GM23338 (cell line): ENCODE data around the gene DCLK1. TPM values are rescaled to one million over a fixed set of nuclear protein-coding genes. Genes with fewer than 3 reads are reported as not detected.

Experiments used
- ATAC-seq: fragments of 200-7000 bp; cut with Tn5 transposase; 3 replicates; pipeline ENCODE4 v1.9.1; 2020
- DNase-seq: peaks from one replicate; pipeline ENCODE4 v3.0.0-alpha.2; 2015; ENCODE audit warnings: low spot score
- H2AFZ ChIP-seq: fragments of 200-600 bp; sonication (generic); 2 replicates; pipeline ENCODE4 v1.8.0; 2016; ENCODE audit warnings: antibody characterized with exemption, mild to moderate bottlenecking, moderate library complexity
- H3F3A ChIP-seq: fragments of 200-600 bp; sonication (generic); replicated peaks from 2 replicates; pipeline ENCODE4 v1.8.0; 2017; ENCODE audit warnings: antibody characterized with exemption, mixed run types, low read depth
- H3K27ac ChIP-seq: fragments of 200-600 bp; sonication (generic); 2 replicates; pipeline ENCODE4 v1.6.1; 2016; ENCODE audit warnings: low read depth
- H3K27me3 ChIP-seq: fragments of 200-600 bp; sonication (generic); 2 replicates; pipeline ENCODE4 v1.8.0; 2016; ENCODE audit warnings: mild to moderate bottlenecking, mixed run types, moderate library complexity; ENCODE audit not compliant: insufficient read depth
- H3K36me3 ChIP-seq: fragments of 200-600 bp; sonication (generic); 2 replicates; pipeline ENCODE4 v1.8.0; 2016; ENCODE audit warnings: mild to moderate bottlenecking; ENCODE audit not compliant: insufficient read depth
- H3K4me1 ChIP-seq: fragments of 200-600 bp; sonication (generic); 2 replicates; pipeline ENCODE4 v1.8.0; 2016; ENCODE audit warnings: mild to moderate bottlenecking, moderate library complexity; ENCODE audit not compliant: insufficient read depth
- H3K4me2 ChIP-seq: fragments of 200-600 bp; sonication (generic); 2 replicates; pipeline ENCODE4 v1.7.1; 2017; ENCODE audit warnings: mixed run types
- H3K4me3 ChIP-seq: fragments of 200-600 bp; sonication (generic); 2 replicates; pipeline ENCODE4 v1.6.1; 2016; ENCODE audit warnings: mixed run types
- H3K79me2 ChIP-seq: fragments of 200-600 bp; sonication (generic); replicated peaks from 2 replicates; pipeline ENCODE4 v1.8.0; 2017; ENCODE audit warnings: mild to moderate bottlenecking; ENCODE audit not compliant: insufficient read depth
- H3K9me2 ChIP-seq: fragments of 200-600 bp; sonication (generic); 2 replicates; pipeline ENCODE4 v1.8.0; 2017; ENCODE audit not compliant: insufficient read depth
- H4K20me1 ChIP-seq: fragments of 200-600 bp; sonication (generic); replicated peaks from 2 replicates; pipeline ENCODE4 v1.8.0; 2017; ENCODE audit warnings: mild to moderate bottlenecking; ENCODE audit not compliant: insufficient read depth
- H3K27ac Mint-ChIP-seq: 2 replicates; pipeline ENCODE4 v1.8.0; 2020; ENCODE audit warnings: inconsistent platforms, mild to moderate bottlenecking, moderate library complexity, mixed read lengths
- H3K27me3 Mint-ChIP-seq: 3 replicates; pipeline ENCODE4 v1.8.0; 2022; ENCODE audit warnings: low read depth, mild to moderate bottlenecking, moderate library complexity, mixed read lengths, inconsistent platforms; ENCODE audit not compliant: insufficient read depth, poor library complexity
- H3K36me3 Mint-ChIP-seq: 3 replicates; pipeline ENCODE4 v1.8.0; 2021; ENCODE audit warnings: low read depth, mild to moderate bottlenecking, inconsistent platforms, moderate library complexity, mixed read lengths
- H3K4me1 Mint-ChIP-seq: 3 replicates; pipeline ENCODE4 v1.8.0; 2020; ENCODE audit warnings: mild to moderate bottlenecking, inconsistent platforms, mixed read lengths
- H3K4me3 Mint-ChIP-seq: 3 replicates; pipeline ENCODE4 v1.8.0; 2021; ENCODE audit warnings: moderate library complexity, mild to moderate bottlenecking, inconsistent platforms, mixed read lengths
- H3K9me3 Mint-ChIP-seq: 3 replicates; pipeline ENCODE4 v1.8.0; 2020; ENCODE audit warnings: moderate library complexity, mild to moderate bottlenecking, inconsistent platforms, mixed read lengths
- CREB1 ChIP-seq: fragments of 250-450 bp; sonication (Bioruptor Pico); IDR thresholded peaks from 2 replicates; pipeline ENCODE4 v1.5.0; 2020; ENCODE audit warnings: low read depth, mild to moderate bottlenecking, moderate library complexity
- EZH2 ChIP-seq: fragments of 200-600 bp; sonication (generic); IDR thresholded peaks from one replicate; pipeline ENCODE4 v1.8.0; 2017; ENCODE audit warnings: antibody characterized with exemption, mild to moderate bottlenecking, low read depth; ENCODE audit not compliant: unreplicated experiment
- EZH2phosphoT487 ChIP-seq: fragments of 200-600 bp; sonication (generic); IDR thresholded peaks from one replicate; pipeline ENCODE4 v1.8.1; 2018; ENCODE audit warnings: antibody characterized with exemption; ENCODE audit not compliant: unreplicated experiment
- JUNB ChIP-seq: IDR thresholded peaks from one replicate; pipeline ENCODE4 v1.6.1; 2016; ENCODE audit warnings: antibody characterized with exemption; ENCODE audit not compliant: unreplicated experiment
- NANOG ChIP-seq: IDR thresholded peaks from 2 replicates; pipeline ENCODE4 v1.6.1; 2016; ENCODE audit warnings: antibody characterized with exemption, borderline replicate concordance
- POLR2AphosphoS5 ChIP-seq: IDR thresholded peaks from 2 replicates; pipeline ENCODE4 v1.6.1; 2016; ENCODE audit warnings: antibody characterized with exemption, low read depth
- STAT1 ChIP-seq: IDR thresholded peaks from one replicate; pipeline ENCODE4 v1.6.1; 2016; ENCODE audit warnings: antibody characterized with exemption; ENCODE audit not compliant: unreplicated experiment
- ZNF114 ChIP-seq: fragments of 250-450 bp; sonication (Bioruptor Pico); IDR thresholded peaks from 2 replicates; pipeline ENCODE4 v1.5.0; 2020; ENCODE audit warnings: mild to moderate bottlenecking, moderate library complexity
- ZNF331 ChIP-seq: fragments of 250-450 bp; sonication (Bioruptor Pico); IDR thresholded peaks from 2 replicates; pipeline ENCODE4 v1.5.0; 2020; ENCODE audit warnings: low read depth, mild to moderate bottlenecking, moderate library complexity
- polyA plus RNA-seq: library from polyadenylated mRNA; unstranded; fragments of >200 nt; fragmentation: Nextera tagmentation; extraction: Ambion mirVana; gene quantifications from 2 replicates; pipeline ENCODE4 v1.2.1, GENCODE V29; 2016
- total RNA-seq: library from RNA; depleted of rRNA; stranded (reverse); fragments of >200 nt; shearing (Covaris generic); gene quantifications from 2 replicates; pipeline ENCODE4 v1.2.3, GENCODE V29; 2014
- TF ChIP-seq, protein P1 (sequence below), 2 experiments: fragments of 200-600 bp in 1 of 2; sonication (generic) in 1 of 2; conservative IDR thresholded peaks; 2 replicates each; pipeline versions ENCODE4 v1.5.1 to v1.6.1; 2016 to 2017; ENCODE audit warnings: antibody characterized with exemption in 2 of 2, low read depth in 2 of 2, mild to moderate bottlenecking in 2 of 2, moderate library complexity in 1 of 2
- TF ChIP-seq, protein P2 (sequence below): IDR thresholded peaks from one replicate; pipeline ENCODE4 v1.6.1; 2018; ENCODE audit warnings: antibody characterized with exemption; ENCODE audit not compliant: unreplicated experiment
- TF ChIP-seq, protein P3 (sequence below): IDR thresholded peaks from 2 replicates; pipeline ENCODE4 v1.6.1; 2016; ENCODE audit warnings: antibody characterized with exemption
- TF ChIP-seq, protein P4 (sequence below): fragments of 250-450 bp; sonication (Bioruptor Pico); IDR thresholded peaks from 2 replicates; pipeline ENCODE4 v1.5.0; 2020; ENCODE audit warnings: mild to moderate bottlenecking, moderate library complexity

Gene DCLK1
- total and polyA plus RNA-seq, 2 experiments from 2014 or later = 13.1 to 57.7 TPM

DNA sequence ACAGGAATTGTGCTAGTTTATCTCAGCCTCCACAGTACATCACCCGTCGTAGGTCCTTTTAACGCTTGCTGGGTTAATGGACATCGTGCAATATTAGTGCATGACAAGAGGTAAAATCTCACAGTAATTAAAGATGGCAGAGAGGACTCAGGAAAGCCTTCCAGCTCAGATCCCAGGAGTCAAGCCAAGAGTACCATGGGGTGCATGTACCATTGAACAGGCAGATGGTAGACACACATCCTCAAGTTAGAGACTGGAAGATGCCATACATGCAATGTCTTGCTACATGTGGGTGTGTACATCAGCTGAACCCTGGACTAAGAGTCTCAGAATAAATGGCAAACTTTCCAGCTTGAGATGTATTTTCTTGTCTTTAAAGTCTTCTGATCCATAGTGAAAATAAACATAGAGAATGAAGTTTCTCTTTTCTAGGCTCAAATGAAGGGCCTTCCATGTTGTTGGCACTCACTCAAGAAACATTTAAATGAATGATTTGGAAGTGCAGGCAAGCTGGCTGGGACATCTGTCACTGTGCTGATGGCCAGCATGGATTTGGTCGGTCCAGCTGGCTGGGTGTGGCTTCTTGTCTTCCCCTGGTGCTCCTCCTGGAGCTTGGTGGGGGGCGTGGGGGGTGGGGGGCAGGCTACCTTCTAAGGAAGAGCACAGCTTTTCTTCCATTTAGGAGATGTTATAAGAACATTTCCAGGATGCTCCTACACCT is 363.8 kb downstream of the DCLK1 start:
- no peaks in the 10 kb centered on the region for H3K36me3 ChIP-seq
- no peak for ATAC-seq
- H3K27ac ChIP-seq = no peak overlapping the region
- H3K27me3 Mint-ChIP-seq = peaks cover 3% of the 10 kb centered on the region
- H3K9me3 Mint-ChIP-seq = no peaks in the 10 kb centered on the region
- H3K4me3 ChIP-seq = no peak overlapping the region
- DNase-seq = no peak
- no peaks in the 10 kb centered on the region for H3K4me1 ChIP-seq
- H3F3A ChIP-seq = peaks cover 5% of the 10 kb centered on the region; the same call in 1 of the 2 replicates
- no peaks in the 10 kb centered on the region for H3K36me3 Mint-ChIP-seq
- H3K4me1 Mint-ChIP-seq = peaks cover 3% of the 10 kb centered on the region
- no peaks in the 10 kb centered on the region for H3K79me2 ChIP-seq
- no peak overlapping the region for H3K4me2 ChIP-seq
- H2AFZ ChIP-seq = no peak overlapping the region
- no peak overlapping the region for H3K27ac Mint-ChIP-seq
- no peak for TF ChIP-seq EZH2phosphoT487
- no peak for TF ChIP-seq CREB1 (CRISPR knock-in tag)
- no peak for TF ChIP-seq JUNB
- no peak for TF ChIP-seq EZH2
- no peak for TF ChIP-seq NANOG
- TF ChIP-seq POLR2AphosphoS5 = no peak
- TF ChIP-seq, protein P1, sequence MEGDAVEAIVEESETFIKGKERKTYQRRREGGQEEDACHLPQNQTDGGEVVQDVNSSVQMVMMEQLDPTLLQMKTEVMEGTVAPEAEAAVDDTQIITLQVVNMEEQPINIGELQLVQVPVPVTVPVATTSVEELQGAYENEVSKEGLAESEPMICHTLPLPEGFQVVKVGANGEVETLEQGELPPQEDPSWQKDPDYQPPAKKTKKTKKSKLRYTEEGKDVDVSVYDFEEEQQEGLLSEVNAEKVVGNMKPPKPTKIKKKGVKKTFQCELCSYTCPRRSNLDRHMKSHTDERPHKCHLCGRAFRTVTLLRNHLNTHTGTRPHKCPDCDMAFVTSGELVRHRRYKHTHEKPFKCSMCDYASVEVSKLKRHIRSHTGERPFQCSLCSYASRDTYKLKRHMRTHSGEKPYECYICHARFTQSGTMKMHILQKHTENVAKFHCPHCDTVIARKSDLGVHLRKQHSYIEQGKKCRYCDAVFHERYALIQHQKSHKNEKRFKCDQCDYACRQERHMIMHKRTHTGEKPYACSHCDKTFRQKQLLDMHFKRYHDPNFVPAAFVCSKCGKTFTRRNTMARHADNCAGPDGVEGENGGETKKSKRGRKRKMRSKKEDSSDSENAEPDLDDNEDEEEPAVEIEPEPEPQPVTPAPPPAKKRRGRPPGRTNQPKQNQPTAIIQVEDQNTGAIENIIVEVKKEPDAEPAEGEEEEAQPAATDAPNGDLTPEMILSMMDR (conservative IDR thresholded peaks at IDR 0.05; ENCODE audit: low read depth in 2 of 2) = no peak
- TF ChIP-seq, protein P2, sequence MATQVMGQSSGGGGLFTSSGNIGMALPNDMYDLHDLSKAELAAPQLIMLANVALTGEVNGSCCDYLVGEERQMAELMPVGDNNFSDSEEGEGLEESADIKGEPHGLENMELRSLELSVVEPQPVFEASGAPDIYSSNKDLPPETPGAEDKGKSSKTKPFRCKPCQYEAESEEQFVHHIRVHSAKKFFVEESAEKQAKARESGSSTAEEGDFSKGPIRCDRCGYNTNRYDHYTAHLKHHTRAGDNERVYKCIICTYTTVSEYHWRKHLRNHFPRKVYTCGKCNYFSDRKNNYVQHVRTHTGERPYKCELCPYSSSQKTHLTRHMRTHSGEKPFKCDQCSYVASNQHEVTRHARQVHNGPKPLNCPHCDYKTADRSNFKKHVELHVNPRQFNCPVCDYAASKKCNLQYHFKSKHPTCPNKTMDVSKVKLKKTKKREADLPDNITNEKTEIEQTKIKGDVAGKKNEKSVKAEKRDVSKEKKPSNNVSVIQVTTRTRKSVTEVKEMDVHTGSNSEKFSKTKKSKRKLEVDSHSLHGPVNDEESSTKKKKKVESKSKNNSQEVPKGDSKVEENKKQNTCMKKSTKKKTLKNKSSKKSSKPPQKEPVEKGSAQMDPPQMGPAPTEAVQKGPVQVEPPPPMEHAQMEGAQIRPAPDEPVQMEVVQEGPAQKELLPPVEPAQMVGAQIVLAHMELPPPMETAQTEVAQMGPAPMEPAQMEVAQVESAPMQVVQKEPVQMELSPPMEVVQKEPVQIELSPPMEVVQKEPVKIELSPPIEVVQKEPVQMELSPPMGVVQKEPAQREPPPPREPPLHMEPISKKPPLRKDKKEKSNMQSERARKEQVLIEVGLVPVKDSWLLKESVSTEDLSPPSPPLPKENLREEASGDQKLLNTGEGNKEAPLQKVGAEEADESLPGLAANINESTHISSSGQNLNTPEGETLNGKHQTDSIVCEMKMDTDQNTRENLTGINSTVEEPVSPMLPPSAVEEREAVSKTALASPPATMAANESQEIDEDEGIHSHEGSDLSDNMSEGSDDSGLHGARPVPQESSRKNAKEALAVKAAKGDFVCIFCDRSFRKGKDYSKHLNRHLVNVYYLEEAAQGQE = no peak
- TF ChIP-seq, protein P3, sequence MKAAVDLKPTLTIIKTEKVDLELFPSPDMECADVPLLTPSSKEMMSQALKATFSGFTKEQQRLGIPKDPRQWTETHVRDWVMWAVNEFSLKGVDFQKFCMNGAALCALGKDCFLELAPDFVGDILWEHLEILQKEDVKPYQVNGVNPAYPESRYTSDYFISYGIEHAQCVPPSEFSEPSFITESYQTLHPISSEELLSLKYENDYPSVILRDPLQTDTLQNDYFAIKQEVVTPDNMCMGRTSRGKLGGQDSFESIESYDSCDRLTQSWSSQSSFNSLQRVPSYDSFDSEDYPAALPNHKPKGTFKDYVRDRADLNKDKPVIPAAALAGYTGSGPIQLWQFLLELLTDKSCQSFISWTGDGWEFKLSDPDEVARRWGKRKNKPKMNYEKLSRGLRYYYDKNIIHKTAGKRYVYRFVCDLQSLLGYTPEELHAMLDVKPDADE = no peak
- no peak for TF ChIP-seq STAT1
- TF ChIP-seq ZNF331 (CRISPR knock-in tag) = no peak
- TF ChIP-seq, protein P4, sequence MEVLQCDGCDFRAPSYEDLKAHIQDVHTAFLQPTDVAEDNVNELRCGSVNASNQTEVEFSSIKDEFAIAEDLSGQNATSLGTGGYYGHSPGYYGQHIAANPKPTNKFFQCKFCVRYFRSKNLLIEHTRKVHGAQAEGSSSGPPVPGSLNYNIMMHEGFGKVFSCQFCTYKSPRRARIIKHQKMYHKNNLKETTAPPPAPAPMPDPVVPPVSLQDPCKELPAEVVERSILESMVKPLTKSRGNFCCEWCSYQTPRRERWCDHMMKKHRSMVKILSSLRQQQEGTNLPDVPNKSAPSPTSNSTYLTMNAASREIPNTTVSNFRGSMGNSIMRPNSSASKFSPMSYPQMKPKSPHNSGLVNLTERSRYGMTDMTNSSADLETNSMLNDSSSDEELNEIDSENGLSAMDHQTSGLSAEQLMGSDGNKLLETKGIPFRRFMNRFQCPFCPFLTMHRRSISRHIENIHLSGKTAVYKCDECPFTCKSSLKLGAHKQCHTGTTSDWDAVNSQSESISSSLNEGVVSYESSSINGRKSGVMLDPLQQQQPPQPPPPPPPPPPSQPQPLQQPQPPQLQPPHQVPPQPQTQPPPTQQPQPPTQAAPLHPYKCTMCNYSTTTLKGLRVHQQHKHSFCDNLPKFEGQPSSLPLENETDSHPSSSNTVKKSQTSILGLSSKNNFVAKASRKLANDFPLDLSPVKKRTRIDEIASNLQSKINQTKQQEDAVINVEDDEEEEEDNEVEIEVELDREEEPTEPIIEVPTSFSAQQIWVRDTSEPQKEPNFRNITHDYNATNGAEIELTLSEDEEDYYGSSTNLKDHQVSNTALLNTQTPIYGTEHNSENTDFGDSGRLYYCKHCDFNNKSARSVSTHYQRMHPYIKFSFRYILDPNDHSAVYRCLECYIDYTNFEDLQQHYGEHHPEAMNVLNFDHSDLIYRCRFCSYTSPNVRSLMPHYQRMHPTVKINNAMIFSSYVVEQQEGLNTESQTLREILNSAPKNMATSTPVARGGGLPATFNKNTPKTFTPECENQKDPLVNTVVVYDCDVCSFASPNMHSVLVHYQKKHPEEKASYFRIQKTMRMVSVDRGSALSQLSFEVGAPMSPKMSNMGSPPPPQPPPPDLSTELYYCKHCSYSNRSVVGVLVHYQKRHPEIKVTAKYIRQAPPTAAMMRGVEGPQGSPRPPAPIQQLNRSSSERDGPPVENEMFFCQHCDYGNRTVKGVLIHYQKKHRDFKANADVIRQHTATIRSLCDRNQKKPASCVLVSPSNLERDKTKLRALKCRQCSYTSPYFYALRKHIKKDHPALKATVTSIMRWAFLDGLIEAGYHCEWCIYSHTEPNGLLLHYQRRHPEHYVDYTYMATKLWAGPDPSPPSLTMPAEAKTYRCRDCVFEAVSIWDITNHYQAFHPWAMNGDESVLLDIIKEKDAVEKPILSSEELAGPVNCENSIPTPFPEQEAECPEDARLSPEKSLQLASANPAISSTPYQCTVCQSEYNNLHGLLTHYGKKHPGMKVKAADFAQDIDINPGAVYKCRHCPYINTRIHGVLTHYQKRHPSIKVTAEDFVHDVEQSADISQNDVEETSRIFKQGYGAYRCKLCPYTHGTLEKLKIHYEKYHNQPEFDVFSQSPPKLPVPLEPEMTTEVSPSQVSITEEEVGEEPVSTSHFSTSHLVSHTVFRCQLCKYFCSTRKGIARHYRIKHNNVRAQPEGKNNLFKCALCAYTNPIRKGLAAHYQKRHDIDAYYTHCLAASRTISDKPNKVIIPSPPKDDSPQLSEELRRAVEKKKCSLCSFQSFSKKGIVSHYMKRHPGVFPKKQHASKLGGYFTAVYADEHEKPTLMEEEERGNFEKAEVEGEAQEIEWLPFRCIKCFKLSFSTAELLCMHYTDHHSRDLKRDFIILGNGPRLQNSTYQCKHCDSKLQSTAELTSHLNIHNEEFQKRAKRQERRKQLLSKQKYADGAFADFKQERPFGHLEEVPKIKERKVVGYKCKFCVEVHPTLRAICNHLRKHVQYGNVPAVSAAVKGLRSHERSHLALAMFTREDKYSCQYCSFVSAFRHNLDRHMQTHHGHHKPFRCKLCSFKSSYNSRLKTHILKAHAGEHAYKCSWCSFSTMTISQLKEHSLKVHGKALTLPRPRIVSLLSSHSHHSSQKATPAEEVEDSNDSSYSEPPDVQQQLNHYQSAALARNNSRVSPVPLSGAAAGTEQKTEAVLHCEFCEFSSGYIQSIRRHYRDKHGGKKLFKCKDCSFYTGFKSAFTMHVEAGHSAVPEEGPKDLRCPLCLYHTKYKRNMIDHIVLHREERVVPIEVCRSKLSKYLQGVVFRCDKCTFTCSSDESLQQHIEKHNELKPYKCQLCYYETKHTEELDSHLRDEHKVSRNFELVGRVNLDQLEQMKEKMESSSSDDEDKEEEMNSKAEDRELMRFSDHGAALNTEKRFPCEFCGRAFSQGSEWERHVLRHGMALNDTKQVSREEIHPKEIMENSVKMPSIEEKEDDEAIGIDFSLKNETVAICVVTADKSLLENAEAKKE (CRISPR knock-in tag) = no peak
- no peak for TF ChIP-seq ZNF114
- H3K4me3 Mint-ChIP-seq = no peak overlapping the region
- H3K27me3 ChIP-seq = no peaks in the 10 kb centered on the region
- no peaks in the 10 kb centered on the region for H3K9me2 ChIP-seq
- H4K20me1 ChIP-seq = no peaks in the 10 kb centered on the region
